Measurements from ENCODE around the gene USP15.

GRCh38 chr12:62239571-62239970 is 20.6 kb upstream of the USP15 start:
- TF ChIP-seq CHD1 (IDR thresholded peaks at IDR 0.05; ENCODE audit: low read depth, low read length) (no peak), POLR2A (IDR thresholded peaks at IDR 0.05; ENCODE audit: low read depth, low read length) (no peak), RCOR1 (IDR thresholded peaks at IDR 0.05; ENCODE audit: insufficient replicate concordance, low read length) (no peak), CTCF (conservative IDR thresholded peaks at IDR 0.05; ENCODE audit: low read depth, low read length) (no peak), RAD21 (IDR thresholded peaks at IDR 0.05; ENCODE audit: low read length) (no peak), FOS (IDR thresholded peaks at IDR 0.05; ENCODE audit: low read depth, low read length) (no peak), CEBPB (IDR thresholded peaks at IDR 0.05; ENCODE audit: low read depth, low read length) (no peak)

Measured in IMR-90 (cell line).